Measurements from ENCODE around the gene TMEM97.

- TF ChIP-seq SP1 (IDR thresholded peaks at IDR 0.05; ENCODE audit: low read depth) (no peak), ELF1 (IDR thresholded peaks at IDR 0.05; ENCODE audit: borderline replicate concordance, low read depth) (no peak), RAD21 (IDR thresholded peaks at IDR 0.05; ENCODE audit: low read depth) (no peak), EZH2 (IDR thresholded peaks at IDR 0.05) (no peak), EZH2phosphoT487 (IDR thresholded peaks at IDR 0.05; ENCODE audit: borderline replicate concordance) (no peak)
- TF ChIP-seq, protein P1, sequence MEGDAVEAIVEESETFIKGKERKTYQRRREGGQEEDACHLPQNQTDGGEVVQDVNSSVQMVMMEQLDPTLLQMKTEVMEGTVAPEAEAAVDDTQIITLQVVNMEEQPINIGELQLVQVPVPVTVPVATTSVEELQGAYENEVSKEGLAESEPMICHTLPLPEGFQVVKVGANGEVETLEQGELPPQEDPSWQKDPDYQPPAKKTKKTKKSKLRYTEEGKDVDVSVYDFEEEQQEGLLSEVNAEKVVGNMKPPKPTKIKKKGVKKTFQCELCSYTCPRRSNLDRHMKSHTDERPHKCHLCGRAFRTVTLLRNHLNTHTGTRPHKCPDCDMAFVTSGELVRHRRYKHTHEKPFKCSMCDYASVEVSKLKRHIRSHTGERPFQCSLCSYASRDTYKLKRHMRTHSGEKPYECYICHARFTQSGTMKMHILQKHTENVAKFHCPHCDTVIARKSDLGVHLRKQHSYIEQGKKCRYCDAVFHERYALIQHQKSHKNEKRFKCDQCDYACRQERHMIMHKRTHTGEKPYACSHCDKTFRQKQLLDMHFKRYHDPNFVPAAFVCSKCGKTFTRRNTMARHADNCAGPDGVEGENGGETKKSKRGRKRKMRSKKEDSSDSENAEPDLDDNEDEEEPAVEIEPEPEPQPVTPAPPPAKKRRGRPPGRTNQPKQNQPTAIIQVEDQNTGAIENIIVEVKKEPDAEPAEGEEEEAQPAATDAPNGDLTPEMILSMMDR (IDR thresholded peaks at IDR 0.05 in 2 of 3, conservative IDR thresholded peaks at IDR 0.05 in 1 of 3; ENCODE audit: borderline replicate concordance in 1 of 3, insufficient read depth in 1 of 3, low read depth in 2 of 3, low read length in 2 of 3), result no peak
- TF ChIP-seq, protein P2, sequence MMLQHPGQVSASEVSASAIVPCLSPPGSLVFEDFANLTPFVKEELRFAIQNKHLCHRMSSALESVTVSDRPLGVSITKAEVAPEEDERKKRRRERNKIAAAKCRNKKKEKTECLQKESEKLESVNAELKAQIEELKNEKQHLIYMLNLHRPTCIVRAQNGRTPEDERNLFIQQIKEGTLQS (IDR thresholded peaks at IDR 0.05), result no peak
Observed at GRCh38 chr17:28330671-28331070, 11.7 kb downstream of the TMEM97 start.
